Calu3 (cell line): ENCODE results near the gene RPL11. TPM values are rescaled to one million over a fixed set of nuclear protein-coding genes. Genes with fewer than 3 reads are reported as not detected.

Experiments
- BruUV-seq: library from RNA; stranded (reverse); fragments of 400-500 nt; replicated peaks from 2 replicates; lab custom pipeline; 2021; lab: Mats Ljungman, UMichigan
- CTCF ChIA-PET: fragments of 300-600 bp; sonication (Branson Sonifier 250); formaldehyde crosslinking; loops from one replicate; lab custom pipeline; 2022; ENCODE audit warnings: antibody characterized with exemption; lab: Charles Lee
- DNase-seq: peaks from one replicate; pipeline ENCODE4 v3.0.0; 2022
- H3K27ac Mint-ChIP-seq: one replicate; pipeline ENCODE4 v1.8.0; 2022; ENCODE audit warnings: mixed read lengths; ENCODE audit not compliant: unreplicated experiment
- H3K27me3 Mint-ChIP-seq: one replicate; pipeline ENCODE4 v1.8.0; 2022; ENCODE audit warnings: mixed read lengths; ENCODE audit not compliant: unreplicated experiment
- H3K36me3 Mint-ChIP-seq: one replicate; pipeline ENCODE4 v1.8.0; 2022; ENCODE audit warnings: mild to moderate bottlenecking, moderate library complexity, mixed read lengths; ENCODE audit not compliant: insufficient read depth, unreplicated experiment
- H3K4me1 Mint-ChIP-seq: one replicate; pipeline ENCODE4 v1.8.0; 2022; ENCODE audit warnings: mild to moderate bottlenecking, low read depth, mixed read lengths; ENCODE audit not compliant: unreplicated experiment
- H3K4me3 Mint-ChIP-seq: one replicate; pipeline ENCODE4 v1.8.0; 2022; ENCODE audit warnings: mild to moderate bottlenecking, low read depth, moderate library complexity, mixed read lengths; ENCODE audit not compliant: unreplicated experiment
- H3K9me3 Mint-ChIP-seq: one replicate; pipeline ENCODE4 v1.8.0; 2022; ENCODE audit warnings: low read depth, mixed read lengths; ENCODE audit not compliant: unreplicated experiment
- CTCF ChIP-seq: fragments of 200-600 bp; IDR thresholded peaks from one replicate; pipeline ENCODE4 v1.8.0; 2022; ENCODE audit warnings: antibody characterized with exemption; ENCODE audit not compliant: unreplicated experiment
- intact Hi-C: fragments of 100-400 bp; cut with micrococcal nuclease; formaldehyde crosslinking; loops from one replicate; pipeline ENCODE4 v1.10.0; 2022; ENCODE audit not compliant: unreplicated experiment
- total RNA-seq: library from RNA; stranded (reverse); gene quantifications from 2 replicates; pipeline ENCODE4 v1.2.3, GENCODE V29; 2022

RPL11 gene
- total RNA-seq, 1 experiment from 2014 or later = 622 TPM

GRCh38 chr1:23719162-23719820 lies 27.7 kb downstream of the RPL11 start:
- DNase-seq = no peak
- no TSS peak for BruUV-seq
- TF ChIP-seq CTCF = no peak
- Mint-ChIP-seq H3K4me1 (no peaks in the 10 kb centered on the region), H3K4me3 (no peak overlapping the region), H3K27ac (no peak overlapping the region), H3K9me3 (no peaks in the 10 kb centered on the region), H3K27me3 (no peaks in the 10 kb centered on the region), H3K36me3 (peaks cover 5% of the 10 kb centered on the region)
- CTCF ChIA-PET = no interaction called here
- intact Hi-C loops = no loop called here

- no peaks in the 10 kb centered on the region for H3K9me3 Mint-ChIP-seq
These were observed 28.8 kb downstream of the RPL11 start for GRCh38 chr1:23720256-23720995.

GRCh38 chr1:23722652-23723051 lies 31.0 kb downstream of the RPL11 start:
- no peak for TF ChIP-seq CTCF
- Mint-ChIP-seq H3K36me3 (peaks cover 5% of the 10 kb centered on the region), H3K4me1 (peaks cover 6% of the 10 kb centered on the region), H3K9me3 (no peaks in the 10 kb centered on the region), H3K27me3 (no peaks in the 10 kb centered on the region), H3K27ac (no peak overlapping the region), H3K4me3 (no peak overlapping the region)
- intact Hi-C loops = no loop called here
- DNase-seq = no peak
- no TSS peak for BruUV-seq
- CTCF ChIA-PET = no interaction called here

More at GRCh38 chr1:23720256-23720995, 28.8 kb downstream of the RPL11 start:
- intact Hi-C loops = no loop called here
- BruUV-seq = no TSS peak
- Mint-ChIP-seq H3K4me3 (no peak overlapping the region), H3K36me3 (peaks cover 5% of the 10 kb centered on the region), H3K27ac (no peak overlapping the region), H3K27me3 (no peaks in the 10 kb centered on the region), H3K4me1 (no peaks in the 10 kb centered on the region)
- TF ChIP-seq CTCF = no peak
- CTCF ChIA-PET = no interaction called here
- DNase-seq = no peak

- Mint-ChIP-seq H3K4me1 (peaks cover 23% of the 10 kb centered on the region), H3K4me3 (no peak overlapping the region), H3K27me3 (no peaks in the 10 kb centered on the region), H3K36me3 (no peaks in the 10 kb centered on the region), H3K9me3 (no peaks in the 10 kb centered on the region), H3K27ac (no peak overlapping the region)
- CTCF ChIA-PET = interaction anchor here (1.0 to 1.1 kb wide), 3 partner anchors 10 to 95 kb away, joined by 3 to 6 read pairs (median 6); partner anchors contain the start of gene ELOA
- intact Hi-C loops = no loop called here
- BruUV-seq = no TSS peak
- no peak for DNase-seq
- TF ChIP-seq CTCF = no peak
These were observed 35.1 kb downstream of the RPL11 start for GRCh38 chr1:23726686-23727085.
